Suprapubic skin (tissue), 3 donors: ENCODE measurements around the gene EFCAB5.

Experiments used
- POLR2AphosphoS5 ChIP-seq, 3 donors: sonication (generic); formaldehyde crosslinking; IDR thresholded peaks; one replicate each; pipeline ENCODE4 v1.6.1; 2017; ENCODE audit warnings: antibody characterized with exemption in 3 of 3
- TF ChIP-seq, protein P1 (sequence below), 2 donors: fragments of 200-600 bp in 1 of 2; fragments of 450-650 bp in 1 of 2; sonication (generic) in 1 of 2; IDR thresholded peaks; one replicate each; pipeline ENCODE4 v1.5.1; 2016 to 2019; ENCODE audit warnings: antibody characterized with exemption in 2 of 2, mild to moderate bottlenecking in 1 of 2, moderate library complexity in 1 of 2

DNA sequence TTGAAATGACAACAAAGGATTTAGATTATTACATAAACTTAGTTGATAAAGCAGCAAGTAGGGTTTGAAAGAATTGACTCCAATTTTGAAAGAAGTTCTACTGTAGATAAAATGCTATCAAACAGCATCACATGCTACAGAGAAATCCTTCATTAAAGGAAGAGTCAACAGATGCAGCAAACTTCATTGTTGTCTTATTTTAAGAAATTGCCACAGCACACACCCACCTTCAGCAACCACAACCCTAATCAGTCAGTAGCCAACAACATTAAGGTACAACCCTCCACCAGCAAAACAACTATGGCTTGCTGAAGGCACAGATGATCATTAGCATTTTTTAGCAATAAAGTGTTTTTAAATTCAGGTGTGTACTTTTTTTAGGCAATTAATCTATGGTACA lies 100.1 kb downstream of the EFCAB5 start:
- TF ChIP-seq, protein P1, sequence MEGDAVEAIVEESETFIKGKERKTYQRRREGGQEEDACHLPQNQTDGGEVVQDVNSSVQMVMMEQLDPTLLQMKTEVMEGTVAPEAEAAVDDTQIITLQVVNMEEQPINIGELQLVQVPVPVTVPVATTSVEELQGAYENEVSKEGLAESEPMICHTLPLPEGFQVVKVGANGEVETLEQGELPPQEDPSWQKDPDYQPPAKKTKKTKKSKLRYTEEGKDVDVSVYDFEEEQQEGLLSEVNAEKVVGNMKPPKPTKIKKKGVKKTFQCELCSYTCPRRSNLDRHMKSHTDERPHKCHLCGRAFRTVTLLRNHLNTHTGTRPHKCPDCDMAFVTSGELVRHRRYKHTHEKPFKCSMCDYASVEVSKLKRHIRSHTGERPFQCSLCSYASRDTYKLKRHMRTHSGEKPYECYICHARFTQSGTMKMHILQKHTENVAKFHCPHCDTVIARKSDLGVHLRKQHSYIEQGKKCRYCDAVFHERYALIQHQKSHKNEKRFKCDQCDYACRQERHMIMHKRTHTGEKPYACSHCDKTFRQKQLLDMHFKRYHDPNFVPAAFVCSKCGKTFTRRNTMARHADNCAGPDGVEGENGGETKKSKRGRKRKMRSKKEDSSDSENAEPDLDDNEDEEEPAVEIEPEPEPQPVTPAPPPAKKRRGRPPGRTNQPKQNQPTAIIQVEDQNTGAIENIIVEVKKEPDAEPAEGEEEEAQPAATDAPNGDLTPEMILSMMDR (IDR thresholded peaks at IDR 0.05): no peak
- no peak for TF ChIP-seq POLR2AphosphoS5 (IDR thresholded peaks at IDR 0.05)
